Fibroblast of mammary gland (primary cell): ENCODE measurements around the gene TOX2.

ENCODE experiments used
- DNase-seq: peaks from one replicate; pipeline ENCODE4 v3.0.0-alpha.2; 2010; ENCODE audit warnings: low read depth
- H3K4me3 ChIP-seq: 2 replicates; pipeline ENCODE4 v1.5.1; 2011; ENCODE audit warnings: low read depth, mild to moderate bottlenecking, low read length, moderate library complexity; ENCODE audit not compliant: control insufficient read depth
- CTCF ChIP-seq: conservative IDR thresholded peaks from 2 replicates; pipeline ENCODE4 v1.5.1; 2011; ENCODE audit warnings: low read depth, low read length, inconsistent platforms; ENCODE audit not compliant: control insufficient read depth, insufficient read depth

TOX2 gene

GRCh38 chr20:43988451-43988850 is 73.8 kb downstream of the TOX2 start:
- no peak overlapping the region for H3K4me3 ChIP-seq
- peak; percentile 11 for DNase-seq
- TF ChIP-seq CTCF = no peak

GRCh38 chr20:43988867-43989266 is 74.2 kb downstream of the TOX2 start:
- DNase-seq = peak; percentile 62
- H3K4me3 ChIP-seq = no peak overlapping the region
- peak; percentile 38 for TF ChIP-seq CTCF

DNA sequence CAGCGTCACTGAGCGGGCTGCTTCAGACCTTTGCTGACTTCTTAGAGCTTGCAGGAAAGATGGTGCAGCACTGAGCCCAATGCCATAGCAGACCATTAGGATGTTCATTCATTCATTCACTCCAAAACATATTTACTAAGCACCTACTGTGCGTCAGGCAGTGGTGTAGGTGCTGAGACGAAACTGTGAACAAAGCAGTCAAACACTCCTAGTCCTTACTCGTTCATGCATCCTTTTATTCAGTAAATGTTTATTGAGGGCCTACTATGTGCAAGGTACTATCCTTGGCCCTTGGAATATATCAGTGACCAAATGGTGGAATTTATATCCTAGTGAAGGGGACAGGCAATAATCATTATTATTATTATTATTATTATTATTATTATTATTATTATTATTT is 76.6 kb downstream of the TOX2 start:
- no peak for TF ChIP-seq CTCF
- no peak for DNase-seq
- H3K4me3 ChIP-seq = no peak overlapping the region

GRCh38 chr20:43991982-43992381 is 77.3 kb downstream of the TOX2 start:
- DNase-seq = no peak
- no peak for TF ChIP-seq CTCF

GRCh38 chr20:43992885-43993284 is 78.2 kb downstream of the TOX2 start:
- DNase-seq = no peak
- no peak for TF ChIP-seq CTCF
- H3K4me3 ChIP-seq = no peak overlapping the region

More at GRCh38 chr20:43991982-43992381, 77.3 kb downstream of the TOX2 start:
- no peak overlapping the region for H3K4me3 ChIP-seq

DNA sequence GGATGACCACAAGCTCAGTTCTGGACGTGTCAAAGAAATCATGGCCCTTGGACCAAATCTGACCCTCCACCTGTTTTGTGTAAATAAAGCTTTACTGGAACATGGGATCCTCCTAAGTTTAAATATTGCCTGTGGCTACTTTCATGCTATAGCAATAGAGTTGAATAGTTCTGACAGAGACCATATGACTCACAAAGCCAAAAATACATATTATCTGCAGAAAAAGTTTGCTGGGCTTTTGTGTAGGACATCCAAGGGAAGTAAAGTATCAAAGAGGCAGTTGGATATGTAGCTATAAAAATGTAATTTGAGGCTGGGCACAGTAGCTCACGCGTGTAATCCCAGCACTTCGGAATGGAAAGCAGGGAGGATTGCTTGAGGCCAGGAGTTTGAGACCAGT is 78.9 kb downstream of the TOX2 start:
- H3K4me3 ChIP-seq = no peak overlapping the region
- DNase-seq = no peak
- no peak for TF ChIP-seq CTCF

GRCh38 chr20:43994486-43995100 is 79.9 kb downstream of the TOX2 start:
- H3K4me3 ChIP-seq = no peak overlapping the region
- DNase-seq = peak; percentile 64

More at GRCh38 chr20:43994486-43995100, 79.9 kb downstream of the TOX2 start:
- no peak for TF ChIP-seq CTCF
